Measurements from ENCODE around the gene DISC1.

Gene DISC1

GRCh38 chr1:231679109-231679508 is 52.5 kb downstream of the DISC1 start:
- H3K27me3 ChIP-seq (ENCODE audit: control insufficient read depth in 1 of 2, insufficient read depth in 2 of 2, low read length in 2 of 2) = no peaks in the 10 kb centered on the region

GRCh38 chr1:231681006-231681405 is 54.4 kb downstream of the DISC1 start:
- Histone ChIP-seq H3K4me3 (ENCODE audit: low read depth in 1 of 2, low read length in 2 of 2) (no peak overlapping the region), H3K36me3 (ENCODE audit: control insufficient read depth in 1 of 2, insufficient read depth in 2 of 2, low read length in 2 of 2) (no peaks in the 10 kb centered on the region), H3K27me3 (ENCODE audit: control insufficient read depth in 1 of 2, insufficient read depth in 2 of 2, low read length in 2 of 2) (no peaks in the 10 kb centered on the region), H3K9me3 (ENCODE audit: control insufficient read depth in 1 of 2, low read length in 2 of 2) (peaks cover 0 to under 1% of the 10 kb centered on the region in 2 donors), H3K27ac (ENCODE audit: low read depth, low read length) (no peak overlapping the region), H3K9ac (ENCODE audit: low read depth in 1 of 2, low read length in 2 of 2) (no peak overlapping the region), H3K4me1 (ENCODE audit: control insufficient read depth in 1 of 2, insufficient read depth in 2 of 2, low read length in 2 of 2) (no peaks in the 10 kb centered on the region)

More at GRCh38 chr1:231679109-231679508, 52.5 kb downstream of the DISC1 start:
- Histone ChIP-seq H3K9me3 (ENCODE audit: control insufficient read depth in 1 of 2, low read length in 2 of 2) (no peaks in the 10 kb centered on the region), H3K4me3 (ENCODE audit: low read depth in 1 of 2, low read length in 2 of 2) (no peak overlapping the region), H3K4me1 (ENCODE audit: control insufficient read depth in 1 of 2, insufficient read depth in 2 of 2, low read length in 2 of 2) (no peaks in the 10 kb centered on the region), H3K9ac (ENCODE audit: low read depth in 1 of 2, low read length in 2 of 2) (no peak overlapping the region), H3K27ac (ENCODE audit: low read depth, low read length) (no peak overlapping the region), H3K36me3 (ENCODE audit: control insufficient read depth in 1 of 2, insufficient read depth in 2 of 2, low read length in 2 of 2) (no peaks in the 10 kb centered on the region)

GRCh38 chr1:231682779-231683178 is 56.2 kb downstream of the DISC1 start:
- Histone ChIP-seq H3K9me3 (ENCODE audit: control insufficient read depth in 1 of 2, low read length in 2 of 2) (peaks cover 4 to 5% of the 10 kb centered on the region in 2 donors), H3K4me1 (ENCODE audit: control insufficient read depth in 1 of 2, insufficient read depth in 2 of 2, low read length in 2 of 2) (no peaks in the 10 kb centered on the region), H3K36me3 (ENCODE audit: control insufficient read depth in 1 of 2, insufficient read depth in 2 of 2, low read length in 2 of 2) (no peaks in the 10 kb centered on the region), H3K4me3 (ENCODE audit: low read depth in 1 of 2, low read length in 2 of 2) (no peak overlapping the region), H3K9ac (ENCODE audit: low read depth in 1 of 2, low read length in 2 of 2) (no peak overlapping the region), H3K27me3 (ENCODE audit: control insufficient read depth in 1 of 2, insufficient read depth in 2 of 2, low read length in 2 of 2) (no peaks in the 10 kb centered on the region), H3K27ac (ENCODE audit: low read depth, low read length) (no peak overlapping the region)

- H3K27me3 ChIP-seq (ENCODE audit: control insufficient read depth in 1 of 2, insufficient read depth in 2 of 2, low read length in 2 of 2) = no peaks in the 10 kb centered on the region
- peaks cover 4 to 5% of the 10 kb centered on the region in 2 donors for H3K9me3 ChIP-seq (ENCODE audit: control insufficient read depth in 1 of 2, low read length in 2 of 2)
- no peaks in the 10 kb centered on the region for H3K36me3 ChIP-seq (ENCODE audit: control insufficient read depth in 1 of 2, insufficient read depth in 2 of 2, low read length in 2 of 2)
- H3K9ac ChIP-seq (ENCODE audit: low read depth in 1 of 2, low read length in 2 of 2) = no peak overlapping the region
- H3K4me3 ChIP-seq (ENCODE audit: low read depth in 1 of 2, low read length in 2 of 2) = no peak overlapping the region
- H3K27ac ChIP-seq (ENCODE audit: low read depth, low read length) = no peak overlapping the region
- no peaks in the 10 kb centered on the region for H3K4me1 ChIP-seq (ENCODE audit: control insufficient read depth in 1 of 2, insufficient read depth in 2 of 2, low read length in 2 of 2)
These were observed 57.0 kb downstream of the DISC1 start for GRCh38 chr1:231683439-231684165.

- no peak overlapping the region for H3K27ac ChIP-seq (ENCODE audit: low read depth, low read length)
- peaks cover 4 to 5% of the 10 kb centered on the region in 2 donors for H3K9me3 ChIP-seq (ENCODE audit: control insufficient read depth in 1 of 2, low read length in 2 of 2)
- no peaks in the 10 kb centered on the region for H3K27me3 ChIP-seq (ENCODE audit: control insufficient read depth in 1 of 2, insufficient read depth in 2 of 2, low read length in 2 of 2)
- H3K36me3 ChIP-seq (ENCODE audit: control insufficient read depth in 1 of 2, insufficient read depth in 2 of 2, low read length in 2 of 2) = no peaks in the 10 kb centered on the region
- H3K4me3 ChIP-seq (ENCODE audit: low read depth in 1 of 2, low read length in 2 of 2) = no peak overlapping the region
- no peaks in the 10 kb centered on the region for H3K4me1 ChIP-seq (ENCODE audit: control insufficient read depth in 1 of 2, insufficient read depth in 2 of 2, low read length in 2 of 2)
- H3K9ac ChIP-seq (ENCODE audit: low read depth in 1 of 2, low read length in 2 of 2) = no peak overlapping the region
These were observed 58.0 kb downstream of the DISC1 start for GRCh38 chr1:231684356-231685244.

- H3K27ac ChIP-seq (ENCODE audit: low read depth, low read length) = no peak overlapping the region
- H3K36me3 ChIP-seq (ENCODE audit: control insufficient read depth in 1 of 2, insufficient read depth in 2 of 2, low read length in 2 of 2) = no peaks in the 10 kb centered on the region
- H3K9ac ChIP-seq (ENCODE audit: low read depth in 1 of 2, low read length in 2 of 2) = no peak overlapping the region
- H3K27me3 ChIP-seq (ENCODE audit: control insufficient read depth in 1 of 2, insufficient read depth in 2 of 2, low read length in 2 of 2) = no peaks in the 10 kb centered on the region
- no peaks in the 10 kb centered on the region for H3K4me1 ChIP-seq (ENCODE audit: control insufficient read depth in 1 of 2, insufficient read depth in 2 of 2, low read length in 2 of 2)
- H3K9me3 ChIP-seq (ENCODE audit: control insufficient read depth in 1 of 2, low read length in 2 of 2) = peaks cover 4 to 5% of the 10 kb centered on the region in 2 donors
- no peak overlapping the region for H3K4me3 ChIP-seq (ENCODE audit: low read depth in 1 of 2, low read length in 2 of 2)
These were observed 59.8 kb downstream of the DISC1 start for GRCh38 chr1:231686384-231686783.

GRCh38 chr1:231688989-231689388 is 62.4 kb downstream of the DISC1 start:
- peaks cover 4 to 5% of the 10 kb centered on the region in 2 donors for H3K9me3 ChIP-seq (ENCODE audit: control insufficient read depth in 1 of 2, low read length in 2 of 2)
- H3K4me3 ChIP-seq (ENCODE audit: low read depth in 1 of 2, low read length in 2 of 2) = no peak overlapping the region
- H3K9ac ChIP-seq (ENCODE audit: low read depth in 1 of 2, low read length in 2 of 2) = no peak overlapping the region
- no peaks in the 10 kb centered on the region for H3K27me3 ChIP-seq (ENCODE audit: control insufficient read depth in 1 of 2, insufficient read depth in 2 of 2, low read length in 2 of 2)
- H3K27ac ChIP-seq (ENCODE audit: low read depth, low read length) = no peak overlapping the region
- H3K4me1 ChIP-seq (ENCODE audit: control insufficient read depth in 1 of 2, insufficient read depth in 2 of 2, low read length in 2 of 2) = no peaks in the 10 kb centered on the region
- no peaks in the 10 kb centered on the region for H3K36me3 ChIP-seq (ENCODE audit: control insufficient read depth in 1 of 2, insufficient read depth in 2 of 2, low read length in 2 of 2)

GRCh38 chr1:231690059-231690458 is 63.5 kb downstream of the DISC1 start:
- Histone ChIP-seq H3K4me3 (ENCODE audit: low read depth in 1 of 2, low read length in 2 of 2) (no peak overlapping the region), H3K4me1 (ENCODE audit: control insufficient read depth in 1 of 2, insufficient read depth in 2 of 2, low read length in 2 of 2) (peaks cover 0 to 6% of the 10 kb centered on the region in 2 donors), H3K36me3 (ENCODE audit: control insufficient read depth in 1 of 2, insufficient read depth in 2 of 2, low read length in 2 of 2) (no peaks in the 10 kb centered on the region), H3K9ac (ENCODE audit: low read depth in 1 of 2, low read length in 2 of 2) (no peak overlapping the region), H3K27me3 (ENCODE audit: control insufficient read depth in 1 of 2, insufficient read depth in 2 of 2, low read length in 2 of 2) (no peaks in the 10 kb centered on the region), H3K27ac (ENCODE audit: low read depth, low read length) (no peak overlapping the region), H3K9me3 (ENCODE audit: control insufficient read depth in 1 of 2, low read length in 2 of 2) (peaks cover 4 to 5% of the 10 kb centered on the region in 2 donors)

- no peaks in the 10 kb centered on the region for H3K27me3 ChIP-seq (ENCODE audit: control insufficient read depth in 1 of 2, insufficient read depth in 2 of 2, low read length in 2 of 2)
- H3K4me1 ChIP-seq (ENCODE audit: control insufficient read depth in 1 of 2, insufficient read depth in 2 of 2, low read length in 2 of 2) = peaks cover 0 to 6% of the 10 kb centered on the region in 2 donors
- no peak overlapping the region for H3K4me3 ChIP-seq (ENCODE audit: low read depth in 1 of 2, low read length in 2 of 2)
- H3K27ac ChIP-seq (ENCODE audit: low read depth, low read length) = no peak overlapping the region
- H3K9ac ChIP-seq (ENCODE audit: low read depth in 1 of 2, low read length in 2 of 2) = no peak overlapping the region
- no peaks in the 10 kb centered on the region for H3K9me3 ChIP-seq (ENCODE audit: control insufficient read depth in 1 of 2, low read length in 2 of 2)
- no peaks in the 10 kb centered on the region for H3K36me3 ChIP-seq (ENCODE audit: control insufficient read depth in 1 of 2, insufficient read depth in 2 of 2, low read length in 2 of 2)
These were observed 65.1 kb downstream of the DISC1 start for GRCh38 chr1:231691618-231692259.
